ENCODE measurements around the gene EPHA8. TPM values are rescaled to one million over a fixed set of nuclear protein-coding genes. Genes with fewer than 3 reads are reported as not detected.

EPHA8 gene
- total and polyA plus RNA-seq, 2 of the 4 experiments (the other 2 are of a cell fraction), result not detected

- no peak overlapping the region for H2BK15ac ChIP-seq (ENCODE audit: low read depth, low read length)
- no peak overlapping the region for H3K18ac ChIP-seq (ENCODE audit: low read depth, low read length)
- no peak overlapping the region for H4K91ac ChIP-seq (ENCODE audit: insufficient read depth, low read depth, low read length)
- H3K4me2 ChIP-seq (ENCODE audit: low read depth, low read length), result no peak overlapping the region
- no peak overlapping the region for H4K5ac ChIP-seq (ENCODE audit: low read depth, low read length)
- no peaks in the 10 kb centered on the region; the same call in 1 of the 2 replicates for H3K9me1 ChIP-seq (ENCODE audit: insufficient read depth, low read length)
- no peak overlapping the region for H2BK20ac ChIP-seq (ENCODE audit: low read depth, low read length)
- no peak overlapping the region for H3K27ac ChIP-seq (ENCODE audit: insufficient read depth, low read length)
- no peak overlapping the region for H3K4ac ChIP-seq (ENCODE audit: low read depth, low read length)
- no peaks in the 10 kb centered on the region for H4K20me1 ChIP-seq (ENCODE audit: insufficient read depth, low read length)
- H3K23ac ChIP-seq (ENCODE audit: low read depth, low read length), result no peak overlapping the region
- peak overlapping the region; percentile 51 for H2AFZ ChIP-seq (replicated peaks; ENCODE audit: low read length, poor library complexity)
- no CpG with 5 or more reads among the region's 7 CpGs for WGBS, 2 experiments (ENCODE audit: extremely low coverage in 2 of 2, insufficient read length in 1 of 2)
- no peaks in the 10 kb centered on the region for H3K36me3 ChIP-seq (ENCODE audit: control insufficient read depth, insufficient read depth, low read length)
- ChIA-PET POLR2A (ENCODE audit: unreplicated experiment) (no interaction called here), CTCF (interaction anchor here (0.7 kb wide), 1 partner anchor 9 kb away, joined by 5 read pairs; no protein-coding TSS in a partner anchor)
- no peak for ATAC-seq (ENCODE audit: low read depth)
- H3K14ac ChIP-seq (replicated peaks; ENCODE audit: low read depth, low read length), result no peak overlapping the region
- intact Hi-C loops (cut with micrococcal nuclease), result no loop called here
- no peak overlapping the region for H2AK9ac ChIP-seq (replicated peaks; ENCODE audit: low read depth, low read length, poor library complexity)
- no peak for TF ChIP-seq FOS (IDR thresholded peaks at IDR 0.05; ENCODE audit: low read depth, low read length)
- no peak for TF ChIP-seq SMC3 (IDR thresholded peaks at IDR 0.05; ENCODE audit: low read depth, low read length)
- no peak for TF ChIP-seq MAZ (IDR thresholded peaks at IDR 0.05; ENCODE audit: borderline replicate concordance, low read depth, low read length)
- TF ChIP-seq BHLHE40 (IDR thresholded peaks at IDR 0.05; ENCODE audit: low read depth, low read length), result no peak
- TF ChIP-seq RAD21 (IDR thresholded peaks at IDR 0.05; ENCODE audit: low read length), result no peak
- TF ChIP-seq USF2 (IDR thresholded peaks at IDR 0.05; ENCODE audit: low read depth, low read length), result no peak
- TF ChIP-seq CTCF (conservative IDR thresholded peaks at IDR 0.05; ENCODE audit: low read depth, low read length), result no peak
- TF ChIP-seq CEBPB (IDR thresholded peaks at IDR 0.05; ENCODE audit: low read depth, low read length), result no peak
- TF ChIP-seq RFX5 (IDR thresholded peaks at IDR 0.05; ENCODE audit: low read depth, low read length), result no peak
- no peak for TF ChIP-seq POLR2A (IDR thresholded peaks at IDR 0.05; ENCODE audit: low read depth, low read length)
- TF ChIP-seq MAFK (IDR thresholded peaks at IDR 0.05; ENCODE audit: low read depth, low read length), result no peak
- TF ChIP-seq NFE2L2 (IDR thresholded peaks at IDR 0.05; ENCODE audit: low read depth, low read length), result no peak
- no peak for TF ChIP-seq MXI1 (IDR thresholded peaks at IDR 0.05; ENCODE audit: borderline replicate concordance, low read depth, low read length)
- no peak for TF ChIP-seq ELK1 (IDR thresholded peaks at IDR 0.05; ENCODE audit: borderline replicate concordance, low read depth, low read length)
- TF ChIP-seq CHD1 (IDR thresholded peaks at IDR 0.05; ENCODE audit: low read depth, low read length), result no peak
- TF ChIP-seq RCOR1 (IDR thresholded peaks at IDR 0.05; ENCODE audit: insufficient replicate concordance, low read length), result no peak
- dilution Hi-C loops (cut with HindIII; ENCODE audit: low sequenced_read_pairs, unreplicated experiment), result no loop called here
- H3K4me3 ChIP-seq (ENCODE audit: insufficient read depth, low read depth, low read length), result no peak overlapping the region
- peaks cover 49% of the 10 kb centered on the region for H3K27me3 ChIP-seq (ENCODE audit: control insufficient read depth, insufficient read depth, low read length)
- in situ Hi-C loops (cut with MboI; ENCODE audit: low sequenced_read_pairs), result no loop called here
- H2AK5ac ChIP-seq (ENCODE audit: low read depth, low read length), result no peak overlapping the region
- no peaks in the 10 kb centered on the region for H3K4me1 ChIP-seq (ENCODE audit: control insufficient read depth, insufficient read depth, low read length)
- H2BK5ac ChIP-seq (ENCODE audit: low read depth, low read length, poor library complexity, severe bottlenecking), result no peak overlapping the region
- H3K79me1 ChIP-seq (ENCODE audit: low read depth in 1 of 2, low read length in 2 of 2), result no peaks in the 10 kb centered on the region
- no peak overlapping the region for H3K56ac ChIP-seq (ENCODE audit: extremely low read depth, insufficient read depth, low read length)
- DNase-seq, result no peak
- no peak overlapping the region for H3K9ac ChIP-seq (ENCODE audit: low read depth, low read length)
- BruUV-seq (replicated peaks), result no TSS peak
- no peak overlapping the region for H4K8ac ChIP-seq (ENCODE audit: low read depth in 2 of 2, low read length in 2 of 2)
- H2BK120ac ChIP-seq (ENCODE audit: low read depth, low read length), result no peak overlapping the region
- H3K9me3 ChIP-seq (ENCODE audit: control insufficient read depth, insufficient read depth, low read length), result no peaks in the 10 kb centered on the region
Observed at GRCh38 chr1:22579541-22580155, 16.4 kb downstream of the EPHA8 start.
